HG03575 (cell line): ENCODE measurements around the gene TRDN.
"Not testable (repeated sequence)": the region's sequence is repeated elsewhere in the genome, so short reads cannot be mapped to it uniquely, and the experiment has no call there.

Experiments used
- ATAC-seq: cut with Tn5 transposase; IDR thresholded peaks from one replicate; pipeline ENCODE4 v1.9.1; 2021; ENCODE audit not compliant: unreplicated experiment, insufficient number of reproducible peaks, low FRiP score; ENCODE audit errors: extremely low read depth

The TRDN gene

GRCh38 chr6:123524781-123525180 is 112.0 kb downstream of the TRDN start:
- no peak for ATAC-seq

GRCh38 chr6:123520217-123520616 is 116.5 kb downstream of the TRDN start:
- ATAC-seq, result no peak

- ATAC-seq, result no peak
These were observed 117.6 kb downstream of the TRDN start for GRCh38 chr6:123519189-123519505.

GRCh38 chr6:123518441-123519188 is 118.1 kb downstream of the TRDN start:
- no peak for ATAC-seq

- no peak for ATAC-seq
These were observed 121.0 kb downstream of the TRDN start for GRCh38 chr6:123515715-123516114.

- no peak for ATAC-seq
These were observed 127.6 kb downstream of the TRDN start for GRCh38 chr6:123509112-123509511.

GRCh38 chr6:123508290-123508689 is 128.5 kb downstream of the TRDN start:
- ATAC-seq, result no peak

- no peak for ATAC-seq
These were observed 129.2 kb downstream of the TRDN start for GRCh38 chr6:123507582-123507981.

GRCh38 chr6:123503619-123504018 is 133.1 kb downstream of the TRDN start:
- ATAC-seq, result no peak

- ATAC-seq, result no peak
These were observed 139.7 kb downstream of the TRDN start for GRCh38 chr6:123497025-123497424.

GRCh38 chr6:123489589-123489988 is 147.2 kb downstream of the TRDN start:
- ATAC-seq, result no peak

GRCh38 chr6:123480986-123481385 is 155.8 kb downstream of the TRDN start:
- no peak for ATAC-seq

GRCh38 chr6:123472025-123472702 is 164.6 kb downstream of the TRDN start:
- ATAC-seq, result not testable (repeated sequence)

GRCh38 chr6:123467392-123467791 is 169.4 kb downstream of the TRDN start:
- no peak for ATAC-seq

- no peak for ATAC-seq
These were observed 174.6 kb downstream of the TRDN start for GRCh38 chr6:123462152-123462551.

GRCh38 chr6:123458218-123458617 is 178.5 kb downstream of the TRDN start:
- no peak for ATAC-seq

- no peak for ATAC-seq
These were observed 179.9 kb downstream of the TRDN start for GRCh38 chr6:123456836-123457235.

- no peak for ATAC-seq
These were observed 182.3 kb downstream of the TRDN start for GRCh38 chr6:123454448-123454847.

GRCh38 chr6:123453071-123453470 is 183.7 kb downstream of the TRDN start:
- not testable (repeated sequence) for ATAC-seq

- ATAC-seq, result no peak
These were observed 188.4 kb downstream of the TRDN start for GRCh38 chr6:123448306-123448884.
